Fibroblast of the conjunctiva (primary cell): Measurements from ENCODE around the gene PTPRF.

Experiments
- DNase-seq: peaks from one replicate; pipeline ENCODE4 v3.0.0-alpha.2; 2010; ENCODE audit warnings: low read depth

PTPRF gene

DNA sequence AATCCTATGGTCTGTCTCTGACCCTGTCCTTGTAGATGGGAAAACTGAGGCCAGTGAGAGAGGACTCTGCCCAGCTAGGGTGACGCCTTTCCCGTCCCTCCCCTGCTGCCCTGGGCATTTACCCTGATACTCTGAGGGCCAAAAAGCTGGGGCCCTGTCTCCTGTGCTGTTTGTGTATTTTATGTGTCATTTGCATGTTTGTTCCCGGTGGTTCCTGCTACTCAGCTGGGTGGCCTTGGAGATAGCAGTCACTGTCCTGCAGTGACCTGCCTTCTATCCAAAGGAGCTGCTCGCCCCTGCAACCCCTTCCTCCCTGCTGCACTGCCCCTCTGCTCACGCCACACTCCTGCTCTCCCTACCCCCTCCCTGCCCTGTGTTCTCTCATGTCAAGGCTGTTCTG is 78.1 kb downstream of the PTPRF start:
- DNase-seq = no peak

DNA sequence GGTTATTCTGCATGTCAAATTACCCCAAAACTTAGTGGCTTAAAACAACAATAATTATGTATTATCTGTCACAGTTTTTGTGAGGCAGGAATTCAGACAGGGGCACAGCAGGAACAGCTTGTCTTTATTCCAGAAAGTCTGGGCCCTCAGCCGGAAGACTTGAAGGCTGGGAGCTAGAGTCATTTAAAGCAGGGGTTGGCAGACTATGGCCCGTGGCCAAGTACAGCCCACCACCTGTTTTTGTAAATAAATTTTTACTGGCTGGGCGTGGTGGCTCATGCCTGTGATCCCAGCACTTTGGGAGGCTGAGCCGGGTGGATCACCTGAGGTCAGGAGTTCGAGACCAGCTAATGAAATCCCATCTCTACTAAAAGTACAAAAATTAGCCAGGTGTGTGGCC is 79.7 kb downstream of the PTPRF start:
- DNase-seq = no peak

DNA sequence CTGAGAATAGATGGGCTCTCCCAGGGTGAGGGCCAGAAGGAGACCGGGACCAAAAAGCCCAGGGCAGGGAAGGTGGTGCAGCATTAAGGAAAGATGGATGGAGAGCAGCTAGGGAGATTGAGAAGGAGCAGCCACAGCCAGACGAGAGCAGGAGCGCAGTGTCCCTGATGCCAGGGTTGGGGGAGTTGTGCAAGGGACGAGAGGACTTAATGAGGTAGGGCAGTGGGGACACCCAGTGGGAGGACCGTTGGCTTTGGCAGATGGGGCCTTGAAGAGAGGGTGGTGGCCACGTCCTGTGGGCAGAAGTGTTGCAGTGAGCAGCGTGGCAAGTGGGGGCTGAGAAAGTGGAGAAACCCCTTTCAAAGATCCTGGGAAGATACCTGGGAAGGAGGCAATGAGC is 81.3 kb downstream of the PTPRF start:
- no peak for DNase-seq

DNA sequence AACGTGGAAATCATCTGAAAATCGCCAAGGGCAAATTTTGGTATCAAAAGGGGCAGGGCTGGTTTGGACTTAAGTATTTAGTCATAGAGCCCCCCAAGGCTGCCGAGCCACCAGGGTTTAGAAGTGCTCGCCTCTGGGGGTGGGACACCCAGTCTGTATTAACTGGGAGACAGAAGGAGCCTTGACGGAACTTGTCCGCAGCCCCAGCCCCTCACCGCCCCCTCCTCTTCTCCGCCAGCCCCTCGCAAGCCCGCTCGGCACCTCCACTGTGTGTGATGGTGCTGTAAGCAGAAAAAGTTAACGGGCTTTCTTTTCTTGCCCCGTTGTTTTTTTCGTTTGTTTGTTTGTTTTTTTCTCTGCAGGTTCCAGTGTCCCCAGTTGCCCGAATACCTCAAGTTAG is 81.7 kb downstream of the PTPRF start:
- no peak for DNase-seq

DNA sequence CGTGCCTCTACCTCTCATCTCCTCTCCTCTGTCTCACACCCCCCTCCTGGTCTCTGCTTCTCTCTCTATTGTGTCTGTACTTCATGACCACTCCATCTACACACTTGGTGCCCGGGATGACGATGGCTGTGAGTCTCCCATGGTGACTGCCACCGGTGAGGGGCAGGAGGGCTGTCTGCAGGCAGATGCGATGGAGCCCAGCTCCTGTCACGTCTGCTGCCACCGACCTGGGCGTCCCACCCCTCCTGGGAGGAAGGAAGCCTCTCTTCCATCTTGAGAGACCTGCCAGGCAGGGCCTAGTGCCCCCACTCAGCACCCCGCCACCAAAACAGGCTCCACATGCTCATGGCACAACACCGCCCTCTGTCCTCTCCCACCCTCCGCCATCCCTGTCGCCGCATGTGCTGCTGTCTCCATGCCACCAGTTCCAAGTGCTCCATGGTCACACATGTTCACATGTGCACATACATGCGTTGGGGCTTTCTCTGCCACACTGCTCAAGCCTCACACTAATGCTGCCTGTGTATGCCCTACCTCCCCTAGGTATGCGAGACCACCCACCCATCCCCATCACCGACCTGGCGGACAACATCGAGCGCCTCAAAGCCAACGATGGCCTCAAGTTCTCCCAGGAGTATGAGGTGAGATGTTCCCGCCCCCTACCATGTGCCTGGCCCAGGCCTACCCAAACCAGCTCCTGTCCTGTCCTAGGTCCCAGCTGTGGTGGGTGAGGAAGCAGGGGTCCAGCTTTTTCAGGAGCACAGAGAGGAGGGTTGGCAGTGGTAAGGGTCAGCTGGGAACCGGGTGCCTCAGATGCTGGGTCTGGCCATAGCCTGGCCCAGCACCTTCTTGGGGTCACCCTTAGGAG is 82.6 kb downstream of the PTPRF start:
- no peak for DNase-seq

DNA sequence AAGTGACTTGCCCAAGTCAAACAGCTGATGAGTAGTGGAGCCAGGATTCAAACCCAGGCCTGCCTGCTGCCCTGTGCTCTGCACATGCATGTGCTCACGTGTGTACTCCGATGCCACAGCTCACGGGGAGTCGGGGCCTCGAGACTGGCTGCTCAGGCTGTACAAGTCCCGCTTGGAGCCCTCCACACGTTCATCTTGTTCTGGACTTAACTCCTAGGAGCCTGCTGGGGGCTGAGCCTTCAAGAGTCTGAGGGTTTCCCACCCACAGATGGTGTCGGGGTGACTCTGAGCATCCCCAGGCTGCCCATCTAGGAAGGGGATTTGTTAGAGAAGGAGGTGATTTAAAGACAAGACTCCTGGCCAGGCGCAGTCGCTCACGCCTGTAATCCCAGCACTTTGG is 83.5 kb downstream of the PTPRF start:
- no peak for DNase-seq

DNA sequence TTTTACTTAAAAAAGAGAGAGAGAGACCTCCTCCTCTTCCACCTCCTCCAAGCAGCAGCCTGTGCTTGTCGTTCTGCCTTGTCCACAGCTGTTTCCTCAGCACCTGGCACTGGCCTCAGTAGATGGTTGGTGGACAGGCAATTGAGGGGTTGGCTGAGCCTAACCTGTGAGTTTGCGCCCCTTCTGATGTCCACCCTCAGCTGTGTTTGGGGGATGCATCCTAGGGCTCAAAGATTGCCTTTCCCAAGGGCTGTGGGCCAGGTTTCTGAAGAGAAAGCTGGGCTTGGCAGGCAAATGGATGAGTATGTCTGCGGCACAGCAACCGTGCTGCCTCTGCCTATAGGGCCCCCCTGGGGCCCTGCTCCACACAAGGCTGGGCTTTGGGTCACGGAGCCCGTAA is 84.2 kb downstream of the PTPRF start:
- no peak for DNase-seq

DNA sequence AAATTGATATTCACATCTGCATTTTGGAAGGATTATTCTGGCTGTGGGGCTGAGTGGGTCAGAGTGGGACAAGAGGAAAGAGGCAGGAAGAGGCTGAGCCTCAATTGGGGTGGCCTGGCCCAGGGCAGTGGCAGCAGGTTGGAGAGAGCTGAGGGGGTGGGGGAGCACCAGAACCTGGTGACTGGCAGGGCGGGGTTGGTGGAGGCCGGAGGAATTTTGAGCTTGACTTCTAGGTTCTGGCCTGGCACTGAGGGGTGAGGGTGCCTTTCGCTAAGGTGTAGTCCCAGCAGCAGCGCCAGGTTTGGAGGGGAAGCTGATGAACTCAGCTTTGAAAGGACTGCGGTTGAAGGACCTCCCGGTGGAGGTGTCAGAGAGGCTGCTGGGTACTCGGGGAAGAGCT is 85.7 kb downstream of the PTPRF start:
- no peak for DNase-seq

DNA sequence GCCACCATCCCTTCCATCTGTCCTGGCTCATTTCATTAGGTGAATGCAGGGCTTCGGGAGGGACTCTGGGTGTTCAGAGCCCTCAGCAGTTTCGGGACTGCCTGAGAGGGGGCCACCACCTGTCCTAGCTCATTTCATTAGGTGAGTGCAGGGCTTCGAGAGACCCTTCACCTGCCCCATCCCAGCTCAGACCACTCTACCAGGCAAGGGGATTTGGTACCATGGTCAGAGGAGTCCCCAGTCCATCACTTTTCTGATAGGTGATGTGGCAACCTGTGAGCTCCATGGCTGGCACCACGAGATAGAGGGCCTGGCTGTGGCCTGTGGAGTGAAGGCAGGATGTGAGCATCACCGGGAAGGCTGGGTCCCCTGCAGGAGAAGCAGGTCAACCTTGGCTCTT is 86.3 kb downstream of the PTPRF start:
- no peak for DNase-seq

DNA sequence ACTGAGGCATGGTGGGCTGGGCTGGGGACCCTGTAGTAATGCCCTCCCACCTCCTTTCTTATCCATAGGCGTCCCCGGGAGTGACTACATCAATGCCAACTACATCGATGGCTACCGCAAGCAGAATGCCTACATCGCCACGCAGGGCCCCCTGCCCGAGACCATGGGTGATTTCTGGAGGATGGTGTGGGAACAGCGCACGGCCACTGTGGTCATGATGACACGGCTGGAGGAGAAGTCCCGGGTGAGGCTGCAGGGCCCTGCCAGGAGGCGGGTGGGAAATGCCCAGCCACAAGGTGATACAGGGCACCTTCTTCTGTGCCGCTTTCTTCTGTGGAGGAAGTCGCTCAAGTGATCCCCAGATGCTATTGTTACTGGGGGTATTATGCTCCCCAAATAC is 87.0 kb downstream of the PTPRF start:
- no peak for DNase-seq

DNA sequence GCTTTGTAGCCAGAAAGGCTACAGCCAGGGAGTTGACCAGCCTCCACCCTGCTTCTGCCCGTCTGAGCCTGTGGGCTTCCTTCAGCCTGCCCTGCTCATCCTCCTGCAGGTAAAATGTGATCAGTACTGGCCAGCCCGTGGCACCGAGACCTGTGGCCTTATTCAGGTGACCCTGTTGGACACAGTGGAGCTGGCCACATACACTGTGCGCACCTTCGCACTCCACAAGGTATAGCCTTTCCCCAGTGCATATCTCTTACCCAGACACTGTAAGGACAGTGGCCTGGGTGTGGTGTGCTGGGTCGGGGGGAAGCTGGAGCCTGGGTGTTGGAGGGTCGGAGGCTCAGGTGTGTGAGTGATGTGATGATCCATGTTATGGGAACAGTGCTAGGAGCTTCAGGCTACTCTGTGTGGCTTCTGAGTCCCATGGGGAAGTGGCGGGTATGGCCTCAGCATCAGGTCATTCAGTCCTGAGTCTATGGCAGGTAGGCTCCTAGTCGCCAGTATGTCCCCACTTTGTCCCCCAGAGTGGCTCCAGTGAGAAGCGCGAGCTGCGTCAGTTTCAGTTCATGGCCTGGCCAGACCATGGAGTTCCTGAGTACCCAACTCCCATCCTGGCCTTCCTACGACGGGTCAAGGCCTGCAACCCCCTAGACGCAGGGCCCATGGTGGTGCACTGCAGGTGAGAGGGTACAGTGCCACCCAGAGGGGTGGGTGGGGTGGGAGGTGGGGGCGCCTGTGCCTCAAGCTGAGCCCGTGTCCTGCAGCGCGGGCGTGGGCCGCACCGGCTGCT is 88.0 kb downstream of the PTPRF start:
- DNase-seq = no peak

DNA sequence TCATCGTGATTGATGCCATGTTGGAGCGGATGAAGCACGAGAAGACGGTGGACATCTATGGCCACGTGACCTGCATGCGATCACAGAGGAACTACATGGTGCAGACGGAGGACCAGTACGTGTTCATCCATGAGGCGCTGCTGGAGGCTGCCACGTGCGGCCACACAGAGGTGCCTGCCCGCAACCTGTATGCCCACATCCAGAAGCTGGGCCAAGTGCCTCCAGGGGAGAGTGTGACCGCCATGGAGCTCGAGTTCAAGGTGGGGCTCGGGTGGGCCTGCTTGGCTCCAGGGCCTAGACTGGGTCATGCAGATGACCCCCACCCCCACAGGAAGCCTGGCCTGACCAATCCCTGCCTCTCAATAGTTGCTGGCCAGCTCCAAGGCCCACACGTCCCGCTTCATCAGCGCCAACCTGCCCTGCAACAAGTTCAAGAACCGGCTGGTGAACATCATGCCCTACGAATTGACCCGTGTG is 88.7 kb downstream of the PTPRF start:
- DNase-seq = no peak

DNA sequence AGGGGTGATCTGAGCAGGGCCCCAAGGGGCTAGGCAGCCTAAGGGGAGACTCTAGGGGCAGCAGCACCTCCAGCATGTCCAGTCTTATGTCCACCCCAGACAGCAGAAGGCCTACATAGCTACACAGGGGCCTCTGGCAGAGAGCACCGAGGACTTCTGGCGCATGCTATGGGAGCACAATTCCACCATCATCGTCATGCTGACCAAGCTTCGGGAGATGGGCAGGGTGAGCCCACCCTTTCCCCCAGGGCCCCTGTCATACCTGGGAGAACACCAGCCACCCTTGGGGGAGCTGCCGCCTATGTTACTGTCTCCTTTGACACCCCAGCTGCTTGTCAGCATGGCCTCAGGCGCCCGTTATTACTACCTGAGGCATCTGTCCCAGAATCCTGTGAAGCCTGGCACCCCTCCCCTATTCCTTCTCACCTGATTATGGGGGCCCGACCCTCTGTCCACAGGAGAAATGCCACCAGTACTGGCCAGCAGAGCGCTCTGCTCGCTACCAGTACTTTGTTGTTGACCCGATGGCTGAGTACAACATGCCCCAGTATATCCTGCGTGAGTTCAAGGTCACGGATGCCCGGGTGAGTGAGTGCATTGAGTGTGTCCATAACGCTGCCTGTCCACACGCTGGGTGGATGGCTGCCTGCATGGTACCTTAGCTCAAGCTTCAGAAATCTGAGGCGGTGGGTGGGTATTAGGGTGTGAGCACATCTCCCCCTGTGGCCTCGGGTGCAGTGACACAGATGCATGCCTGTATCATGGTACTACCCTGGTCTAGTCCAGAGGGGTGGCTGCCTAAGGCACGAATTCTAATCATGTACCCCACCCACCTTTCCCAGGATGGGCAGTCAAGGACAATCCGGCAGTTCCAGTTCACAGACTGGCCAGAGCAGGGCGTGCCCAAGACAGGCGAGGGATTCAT is 89.6 kb downstream of the PTPRF start:
- no peak for DNase-seq

DNA sequence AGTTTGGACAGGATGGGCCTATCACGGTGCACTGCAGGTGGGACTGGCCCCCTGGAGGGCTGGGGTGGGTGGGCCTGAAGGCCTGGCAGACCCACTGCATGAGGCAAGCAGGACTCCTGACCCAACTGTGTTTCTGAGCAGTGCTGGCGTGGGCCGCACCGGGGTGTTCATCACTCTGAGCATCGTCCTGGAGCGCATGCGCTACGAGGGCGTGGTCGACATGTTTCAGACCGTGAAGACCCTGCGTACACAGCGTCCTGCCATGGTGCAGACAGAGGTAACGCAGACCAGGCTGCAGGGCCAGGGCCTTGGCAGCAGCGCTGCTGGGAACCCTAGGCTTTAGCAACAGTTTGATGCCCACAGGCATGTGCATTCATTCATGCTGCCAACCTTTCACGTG is 90.3 kb downstream of the PTPRF start:
- no peak for DNase-seq

DNA sequence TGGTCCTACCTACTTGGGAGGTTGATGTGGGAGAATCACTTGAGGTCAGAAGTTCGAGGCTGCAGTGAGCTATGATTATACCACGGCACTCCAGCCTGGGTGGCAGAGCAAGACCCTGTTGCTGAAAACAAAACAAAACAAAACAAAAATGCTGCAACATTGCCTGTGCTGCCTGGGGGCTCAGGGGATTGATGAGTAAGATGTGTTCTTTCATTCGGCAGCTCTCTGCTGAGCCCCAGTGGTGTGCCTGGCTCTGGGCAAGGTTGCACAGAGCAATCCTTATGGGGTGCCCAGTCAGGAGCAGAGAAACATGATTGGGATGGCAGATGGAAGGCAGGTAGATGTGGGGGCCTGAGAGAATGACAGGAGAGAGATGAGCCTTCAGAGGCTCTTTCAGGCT is 90.7 kb downstream of the PTPRF start:
- DNase-seq = no peak

DNA sequence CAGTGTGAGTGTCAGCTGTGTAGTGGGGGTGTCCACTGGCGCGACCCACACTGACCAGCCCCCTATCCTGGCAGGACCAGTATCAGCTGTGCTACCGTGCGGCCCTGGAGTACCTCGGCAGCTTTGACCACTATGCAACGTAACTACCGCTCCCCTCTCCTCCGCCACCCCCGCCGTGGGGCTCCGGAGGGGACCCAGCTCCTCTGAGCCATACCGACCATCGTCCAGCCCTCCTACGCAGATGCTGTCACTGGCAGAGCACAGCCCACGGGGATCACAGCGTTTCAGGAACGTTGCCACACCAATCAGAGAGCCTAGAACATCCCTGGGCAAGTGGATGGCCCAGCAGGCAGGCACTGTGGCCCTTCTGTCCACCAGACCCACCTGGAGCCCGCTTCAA is 91.2 kb downstream of the PTPRF start:
- DNase-seq = no peak

DNA sequence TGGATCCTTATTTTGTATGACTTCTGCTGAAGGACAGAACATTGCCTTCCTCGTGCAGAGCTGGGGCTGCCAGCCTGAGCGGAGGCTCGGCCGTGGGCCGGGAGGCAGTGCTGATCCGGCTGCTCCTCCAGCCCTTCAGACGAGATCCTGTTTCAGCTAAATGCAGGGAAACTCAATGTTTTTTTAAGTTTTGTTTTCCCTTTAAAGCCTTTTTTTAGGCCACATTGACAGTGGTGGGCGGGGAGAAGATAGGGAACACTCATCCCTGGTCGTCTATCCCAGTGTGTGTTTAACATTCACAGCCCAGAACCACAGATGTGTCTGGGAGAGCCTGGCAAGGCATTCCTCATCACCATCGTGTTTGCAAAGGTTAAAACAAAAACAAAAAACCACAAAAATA is 91.8 kb downstream of the PTPRF start:
- peak; percentile 43 for DNase-seq

DNA sequence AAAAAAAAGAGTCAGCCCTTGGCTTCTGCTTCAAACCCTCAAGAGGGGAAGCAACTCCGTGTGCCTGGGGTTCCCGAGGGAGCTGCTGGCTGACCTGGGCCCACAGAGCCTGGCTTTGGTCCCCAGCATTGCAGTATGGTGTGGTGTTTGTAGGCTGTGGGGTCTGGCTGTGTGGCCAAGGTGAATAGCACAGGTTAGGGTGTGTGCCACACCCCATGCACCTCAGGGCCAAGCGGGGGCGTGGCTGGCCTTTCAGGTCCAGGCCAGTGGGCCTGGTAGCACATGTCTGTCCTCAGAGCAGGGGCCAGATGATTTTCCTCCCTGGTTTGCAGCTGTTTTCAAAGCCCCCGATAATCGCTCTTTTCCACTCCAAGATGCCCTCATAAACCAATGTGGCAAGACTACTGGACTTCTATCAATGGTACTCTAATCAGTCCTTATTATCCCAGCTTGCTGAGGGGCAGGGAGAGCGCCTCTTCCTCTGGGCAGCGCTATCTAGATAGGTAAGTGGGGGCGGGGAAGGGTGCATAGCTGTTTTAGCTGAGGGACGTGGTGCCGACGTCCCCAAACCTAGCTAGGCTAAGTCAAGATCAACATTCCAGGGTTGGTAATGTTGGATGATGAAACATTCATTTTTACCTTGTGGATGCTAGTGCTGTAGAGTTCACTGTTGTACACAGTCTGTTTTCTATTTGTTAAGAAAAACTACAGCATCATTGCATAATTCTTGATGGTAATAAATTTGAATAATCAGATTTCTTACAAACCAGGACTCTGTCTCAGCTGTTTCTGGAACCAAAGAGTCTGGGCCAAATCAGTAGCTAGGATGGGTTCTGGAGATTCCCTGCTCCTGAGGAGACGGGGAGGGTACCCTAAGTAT is 92.5 kb downstream of the PTPRF start:
- DNase-seq = no peak

DNA sequence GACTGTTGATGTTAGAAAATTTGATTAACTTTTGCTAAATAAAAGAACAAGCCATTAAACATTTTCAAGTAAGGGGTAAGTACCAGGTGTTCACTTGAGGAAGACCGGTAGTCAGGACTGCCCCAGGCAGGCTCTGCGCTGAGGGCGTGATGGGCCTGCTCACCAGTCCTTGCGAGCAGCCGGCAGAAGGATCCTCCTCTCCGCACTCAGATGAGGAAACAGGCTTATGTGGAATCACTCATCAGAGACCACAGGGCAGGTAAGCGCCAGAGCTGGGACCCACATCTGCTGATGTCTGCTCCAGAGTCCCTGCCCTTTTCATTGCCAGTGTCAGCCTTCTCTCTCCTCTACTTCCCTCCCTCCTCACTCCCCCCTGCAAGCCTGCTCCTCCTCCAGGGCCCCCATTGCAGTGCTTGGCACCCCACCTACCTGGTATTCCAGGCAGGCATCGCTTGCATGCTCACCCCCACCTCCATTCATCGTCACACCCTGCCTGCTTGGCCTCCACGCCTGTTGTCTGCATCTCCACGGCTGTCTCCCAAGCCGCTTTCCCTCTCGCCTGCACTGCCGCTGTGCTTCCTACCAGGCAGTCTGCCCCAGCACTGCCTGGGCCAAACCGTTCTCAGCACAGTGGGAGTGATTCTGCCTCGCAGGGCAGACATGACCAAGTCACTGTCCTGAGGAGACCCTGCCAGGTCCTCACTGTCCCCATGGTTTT is 94.5 kb downstream of the PTPRF start:
- no peak for DNase-seq

DNA sequence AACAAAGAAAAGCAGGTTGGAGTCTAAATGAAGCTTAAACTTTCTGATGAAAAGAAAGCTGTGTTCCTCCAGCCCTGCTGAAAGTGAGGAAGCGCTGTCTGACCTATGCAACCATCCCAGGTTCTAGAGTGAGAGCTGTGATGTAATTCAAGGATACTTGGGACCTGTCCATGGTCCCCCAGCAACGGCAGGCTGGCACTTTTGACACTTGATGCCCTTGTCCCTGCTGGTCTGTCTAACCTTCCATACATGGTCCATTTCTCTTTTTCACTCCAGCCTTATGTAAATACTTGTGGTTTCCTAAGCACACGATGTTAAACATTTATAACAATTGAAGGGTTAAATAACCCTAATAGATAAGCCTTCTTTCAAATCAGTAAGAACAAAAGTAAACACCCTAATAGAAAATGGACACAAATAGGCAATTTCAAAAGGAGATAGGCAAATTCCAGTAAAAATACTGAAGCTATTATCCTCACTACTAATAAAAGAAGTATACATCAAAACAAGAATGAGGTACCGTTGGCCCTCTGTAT is 101.5 kb downstream of the PTPRF start:
- no peak for DNase-seq
